HL-60 (cell line): ENCODE measurements around the gene DENND11.

Experiments used
- DNase-seq, 2 experiments: peaks; one replicate each; pipeline ENCODE4 v3.0.0-alpha.2; 2010 to 2020; ENCODE audit warnings: low read depth in 1 of 2, low spot score in 1 of 2
- H3K27ac ChIP-seq: fragments of 250-450 bp; sonication (Bioruptor Pico); replicated peaks from 2 replicates; pipeline ENCODE4 v1.5.1; 2020; ENCODE audit warnings: mild to moderate bottlenecking, moderate library complexity
- H3K27me3 ChIP-seq: fragments of 250-450 bp; sonication (Bioruptor Pico); 2 replicates; pipeline ENCODE4 v1.5.1; 2021; ENCODE audit warnings: mild to moderate bottlenecking, moderate library complexity; ENCODE audit not compliant: insufficient read depth, poor library complexity, severe bottlenecking
- H3K4me3 ChIP-seq: replicated peaks from 2 replicates; pipeline ENCODE4 v1.5.1; 2011; ENCODE audit warnings: mild to moderate bottlenecking, control low read depth, low read length; ENCODE audit not compliant: insufficient read depth
- CTCF ChIP-seq: IDR thresholded peaks from one replicate; pipeline ENCODE4 v1.5.1; 2011; ENCODE audit warnings: low read length, control low read depth, inconsistent platforms; ENCODE audit not compliant: insufficient read depth
- GABPA ChIP-seq: IDR thresholded peaks from 2 replicates; pipeline ENCODE4 v1.6.1; 2012; ENCODE audit warnings: low read depth
- POLR2AphosphoS5 ChIP-seq: IDR thresholded peaks from 2 replicates; pipeline ENCODE4 v1.6.1; 2012; ENCODE audit warnings: low read depth
- SPI1 ChIP-seq: IDR thresholded peaks from 2 replicates; pipeline ENCODE4 v1.6.1; 2012; ENCODE audit warnings: low read depth, mild to moderate bottlenecking, borderline replicate concordance
- TF ChIP-seq, protein P1 (sequence below): IDR thresholded peaks from 2 replicates; pipeline ENCODE4 v1.6.1; 2012; ENCODE audit warnings: low read depth; ENCODE audit not compliant: insufficient replicate concordance

DENND11 gene

DNA sequence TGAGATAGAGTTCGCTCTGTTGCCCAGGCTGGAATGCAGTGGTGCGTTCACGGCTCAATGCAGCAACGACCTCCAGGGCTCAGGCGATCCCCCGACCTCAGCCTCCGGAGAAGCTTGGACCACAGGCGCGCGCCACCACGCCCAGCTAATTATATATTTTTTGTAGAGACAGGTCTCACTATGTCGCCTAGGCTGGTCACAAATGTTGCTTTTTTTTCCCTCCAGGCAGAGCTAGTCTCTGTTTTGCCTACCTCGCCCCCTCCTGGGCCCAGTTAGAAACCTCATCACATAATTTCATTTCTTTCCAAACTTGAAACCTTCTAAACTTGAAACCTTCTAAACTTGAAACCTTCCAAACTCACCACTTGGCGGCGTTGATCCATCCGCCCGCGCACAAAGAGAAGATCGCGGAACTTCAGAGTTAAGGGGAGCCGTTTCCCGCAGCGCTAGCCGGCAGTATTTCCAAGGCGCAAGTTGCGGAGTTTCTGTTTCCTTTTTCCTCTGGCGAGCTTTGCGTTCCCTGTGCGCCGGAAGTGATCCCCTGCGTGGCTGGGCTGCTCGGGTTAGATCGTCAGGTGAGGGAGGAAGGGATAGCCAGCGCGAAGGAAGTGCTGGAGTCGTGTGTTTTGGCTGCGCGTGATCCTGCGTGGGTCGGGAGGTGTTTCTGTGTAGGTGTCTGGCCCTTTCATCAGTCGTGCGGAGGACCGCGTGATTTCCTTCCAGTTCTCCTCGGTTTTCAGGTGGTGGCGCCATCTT, 36.0 kb upstream of the DENND11 start, which contains the start of gene SSBP1:
TSS of gene SSBP1 (plus strand) at position 523 of the 756 bp plus-strand sequence. CDS start 809 bp downstream, outside the sequence.
- peak; percentile 91 to 95 for DNase-seq
- Histone ChIP-seq H3K27ac (peak within 1 kb of the TSS; percentile 84), H3K27me3 (no peaks in the 10 kb centered on the region), H3K4me3 (peak within 1 kb of the TSS; percentile 94)
- TF ChIP-seq, protein P1, sequence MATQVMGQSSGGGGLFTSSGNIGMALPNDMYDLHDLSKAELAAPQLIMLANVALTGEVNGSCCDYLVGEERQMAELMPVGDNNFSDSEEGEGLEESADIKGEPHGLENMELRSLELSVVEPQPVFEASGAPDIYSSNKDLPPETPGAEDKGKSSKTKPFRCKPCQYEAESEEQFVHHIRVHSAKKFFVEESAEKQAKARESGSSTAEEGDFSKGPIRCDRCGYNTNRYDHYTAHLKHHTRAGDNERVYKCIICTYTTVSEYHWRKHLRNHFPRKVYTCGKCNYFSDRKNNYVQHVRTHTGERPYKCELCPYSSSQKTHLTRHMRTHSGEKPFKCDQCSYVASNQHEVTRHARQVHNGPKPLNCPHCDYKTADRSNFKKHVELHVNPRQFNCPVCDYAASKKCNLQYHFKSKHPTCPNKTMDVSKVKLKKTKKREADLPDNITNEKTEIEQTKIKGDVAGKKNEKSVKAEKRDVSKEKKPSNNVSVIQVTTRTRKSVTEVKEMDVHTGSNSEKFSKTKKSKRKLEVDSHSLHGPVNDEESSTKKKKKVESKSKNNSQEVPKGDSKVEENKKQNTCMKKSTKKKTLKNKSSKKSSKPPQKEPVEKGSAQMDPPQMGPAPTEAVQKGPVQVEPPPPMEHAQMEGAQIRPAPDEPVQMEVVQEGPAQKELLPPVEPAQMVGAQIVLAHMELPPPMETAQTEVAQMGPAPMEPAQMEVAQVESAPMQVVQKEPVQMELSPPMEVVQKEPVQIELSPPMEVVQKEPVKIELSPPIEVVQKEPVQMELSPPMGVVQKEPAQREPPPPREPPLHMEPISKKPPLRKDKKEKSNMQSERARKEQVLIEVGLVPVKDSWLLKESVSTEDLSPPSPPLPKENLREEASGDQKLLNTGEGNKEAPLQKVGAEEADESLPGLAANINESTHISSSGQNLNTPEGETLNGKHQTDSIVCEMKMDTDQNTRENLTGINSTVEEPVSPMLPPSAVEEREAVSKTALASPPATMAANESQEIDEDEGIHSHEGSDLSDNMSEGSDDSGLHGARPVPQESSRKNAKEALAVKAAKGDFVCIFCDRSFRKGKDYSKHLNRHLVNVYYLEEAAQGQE, result peak; percentile 69
- TF ChIP-seq POLR2AphosphoS5, result peak; percentile 95
- peak; percentile 59 for TF ChIP-seq CTCF
- peak; percentile 99 for TF ChIP-seq GABPA
- TF ChIP-seq SPI1, result peak; percentile 53; the same call in 1 of the 2 replicates

- Histone ChIP-seq H3K4me3 (peak overlapping the region; percentile 58), H3K27me3 (no peaks in the 10 kb centered on the region), H3K27ac (peak overlapping the region; percentile 84)
- DNase-seq, result peak; percentile 46 to 49
- TF ChIP-seq SPI1, result no peak
- TF ChIP-seq, protein P1, result no peak
These were observed 35.3 kb upstream of the DENND11 start for GRCh38 chr7:141737118-141737835.

- no peak for DNase-seq
- Histone ChIP-seq H3K4me3 (no peak overlapping the region), H3K27me3 (no peaks in the 10 kb centered on the region), H3K27ac (no peak overlapping the region)
- TF ChIP-seq POLR2AphosphoS5 (no peak), SPI1 (no peak), GABPA (no peak), CTCF (no peak)
- TF ChIP-seq, protein P1, result no peak
These were observed 29.6 kb upstream of the DENND11 start for GRCh38 chr7:141731476-141732149.
